HL-60 (cell line): ENCODE data around the gene EHBP1L1.

ENCODE experiments used
- DNase-seq, 2 experiments: peaks; one replicate each; pipeline ENCODE4 v3.0.0-alpha.2; 2010 to 2020; ENCODE audit warnings: low read depth in 1 of 2, low spot score in 1 of 2
- H3K27ac ChIP-seq: fragments of 250-450 bp; sonication (Bioruptor Pico); replicated peaks from 2 replicates; pipeline ENCODE4 v1.5.1; 2020; ENCODE audit warnings: mild to moderate bottlenecking, moderate library complexity
- H3K27me3 ChIP-seq: fragments of 250-450 bp; sonication (Bioruptor Pico); 2 replicates; pipeline ENCODE4 v1.5.1; 2021; ENCODE audit warnings: mild to moderate bottlenecking, moderate library complexity; ENCODE audit not compliant: insufficient read depth, poor library complexity, severe bottlenecking
- H3K4me3 ChIP-seq: replicated peaks from 2 replicates; pipeline ENCODE4 v1.5.1; 2011; ENCODE audit warnings: mild to moderate bottlenecking, control low read depth, low read length; ENCODE audit not compliant: insufficient read depth
- CTCF ChIP-seq: IDR thresholded peaks from one replicate; pipeline ENCODE4 v1.5.1; 2011; ENCODE audit warnings: low read length, control low read depth, inconsistent platforms; ENCODE audit not compliant: insufficient read depth
- GABPA ChIP-seq: IDR thresholded peaks from 2 replicates; pipeline ENCODE4 v1.6.1; 2012; ENCODE audit warnings: low read depth
- POLR2AphosphoS5 ChIP-seq: IDR thresholded peaks from 2 replicates; pipeline ENCODE4 v1.6.1; 2012; ENCODE audit warnings: low read depth
- REST ChIP-seq: IDR thresholded peaks from 2 replicates; pipeline ENCODE4 v1.6.1; 2012; ENCODE audit warnings: low read depth; ENCODE audit not compliant: insufficient replicate concordance
- SPI1 ChIP-seq: IDR thresholded peaks from 2 replicates; pipeline ENCODE4 v1.6.1; 2012; ENCODE audit warnings: low read depth, mild to moderate bottlenecking, borderline replicate concordance

Gene EHBP1L1

GRCh38 chr11:65633390-65634108 lies 57.7 kb downstream of the EHBP1L1 start:
- Histone ChIP-seq H3K4me3 (no peak overlapping the region), H3K27ac (no peak overlapping the region), H3K27me3 (no peaks in the 10 kb centered on the region)
- no peak for DNase-seq
- no peak for TF ChIP-seq GABPA
- no peak for TF ChIP-seq POLR2AphosphoS5
- no peak for TF ChIP-seq CTCF
- no peak for TF ChIP-seq REST

GRCh38 chr11:65634109-65634436 lies 58.2 kb downstream of the EHBP1L1 start:
- H3K4me3 ChIP-seq, result no peak overlapping the region
- no peak for TF ChIP-seq CTCF
- no peak for TF ChIP-seq REST
- TF ChIP-seq POLR2AphosphoS5, result no peak
- TF ChIP-seq SPI1, result no peak
- no peak for TF ChIP-seq GABPA
- no peaks in the 10 kb centered on the region for H3K27me3 ChIP-seq
- H3K27ac ChIP-seq, result no peak overlapping the region
- no peak for DNase-seq

- H3K27ac ChIP-seq, result no peak overlapping the region
- DNase-seq, result no peak
- H3K4me3 ChIP-seq, result no peak overlapping the region
- H3K27me3 ChIP-seq, result no peaks in the 10 kb centered on the region
- no peak for TF ChIP-seq SPI1
- no peak for TF ChIP-seq REST
- TF ChIP-seq CTCF, result no peak
- no peak for TF ChIP-seq GABPA
- no peak for TF ChIP-seq POLR2AphosphoS5
Observed at GRCh38 chr11:65634440-65634839, 58.6 kb downstream of the EHBP1L1 start.
